PC-3 (cell line): ENCODE measurements around the gene BEST2. TPM values are rescaled to one million over a fixed set of nuclear protein-coding genes. Genes with fewer than 3 reads are reported as not detected.

Experiments
- ATAC-seq: fragments of 200-7000 bp; cut with Tn5 transposase; 2 replicates; pipeline ENCODE4 v1.9.1; 2020; ENCODE audit warnings: mild to moderate bottlenecking, moderate library complexity
- BruUV-seq: library from RNA; stranded (reverse); fragments of 400-500 nt; replicated peaks from 2 replicates; lab custom pipeline; 2021; lab: Mats Ljungman, UMichigan
- CTCF ChIA-PET: fragments of 300-600 bp; sonication (Branson Sonifier 250); formaldehyde crosslinking; loops from one replicate; lab custom pipeline; 2022; ENCODE audit warnings: antibody characterized with exemption; lab: Charles Lee
- POLR2A ChIA-PET: fragments of 300-600 bp; sonication (Branson Sonifier 250); formaldehyde crosslinking; loops from one replicate; lab custom pipeline; 2022; ENCODE audit warnings: antibody characterized with exemption; ENCODE audit not compliant: unreplicated experiment; lab: Charles Lee
- DNase-seq: peaks from one replicate; pipeline ENCODE4 v3.0.0-alpha.2; 2015
- H2AFZ ChIP-seq: fragments of 300-600 bp; sonication (generic); 2 replicates; pipeline ENCODE4 v1.6.0; 2016; ENCODE audit warnings: antibody characterized with exemption, low read length
- H3F3A ChIP-seq: fragments of 300-600 bp; sonication (generic); one replicate; pipeline ENCODE4 v1.6.0; 2017; ENCODE audit warnings: antibody characterized with exemption, low read length, control low read depth, mild to moderate bottlenecking; ENCODE audit not compliant: unreplicated experiment
- H3K27ac ChIP-seq: fragments of 300-600 bp; sonication (generic); 2 replicates; pipeline ENCODE4 v1.5.1; 2016; ENCODE audit warnings: mild to moderate bottlenecking, low read length
- H3K27me3 ChIP-seq: fragments of 300-600 bp; sonication (generic); 2 replicates; pipeline ENCODE4 v1.6.1; 2016; ENCODE audit warnings: low read length, mixed read lengths
- H3K36me3 ChIP-seq: fragments of 300-600 bp; sonication (generic); 2 replicates; pipeline ENCODE4 v1.6.1; 2016; ENCODE audit warnings: low read depth, mixed run types, low read length, mixed read lengths
- H3K4me1 ChIP-seq: fragments of 300-600 bp; sonication (generic); 2 replicates; pipeline ENCODE4 v1.5.1; 2016; ENCODE audit warnings: low read length; ENCODE audit not compliant: insufficient read depth
- H3K4me2 ChIP-seq: fragments of 300-600 bp; sonication (generic); 2 replicates; pipeline ENCODE4 v1.6.0; 2016; ENCODE audit warnings: low read length
- H3K4me3 ChIP-seq: fragments of 300-600 bp; sonication (generic); 2 replicates; pipeline ENCODE4 v1.5.1; 2016; ENCODE audit warnings: mild to moderate bottlenecking, low read length, mixed read lengths
- H3K79me2 ChIP-seq: fragments of 300-600 bp; sonication (generic); 2 replicates; pipeline ENCODE4 v1.6.1; 2017; ENCODE audit warnings: low read length, mixed read lengths
- H3K9ac ChIP-seq: fragments of 300-600 bp; sonication (generic); 2 replicates; pipeline ENCODE4 v1.6.0; 2016; ENCODE audit warnings: mild to moderate bottlenecking, low read length
- H3K9me2 ChIP-seq: fragments of 300-600 bp; sonication (generic); replicated peaks from 2 replicates; pipeline ENCODE4 v1.6.1; 2016; ENCODE audit warnings: mixed run types, low read length, mixed read lengths
- H3K9me3 ChIP-seq: fragments of 300-600 bp; sonication (generic); 2 replicates; pipeline ENCODE4 v1.6.1; 2016; ENCODE audit warnings: low read length, mixed read lengths
- H4K20me1 ChIP-seq: fragments of 300-600 bp; sonication (generic); 2 replicates; pipeline ENCODE4 v1.6.1; 2016; ENCODE audit warnings: low read length, mixed read lengths
- CTCF ChIP-seq: fragments of 300-600 bp; sonication (generic); conservative IDR thresholded peaks from 2 replicates; pipeline ENCODE4 v1.5.1; 2017; ENCODE audit warnings: antibody characterized with exemption, low read depth, mild to moderate bottlenecking, low read length
- EZH2 ChIP-seq: fragments of 300-600 bp; sonication (generic); IDR thresholded peaks from one replicate; pipeline ENCODE4 v1.6.1; 2017; ENCODE audit warnings: antibody characterized with exemption, mild to moderate bottlenecking, low read length; ENCODE audit not compliant: unreplicated experiment
- EZH2phosphoT487 ChIP-seq: fragments of 300-600 bp; sonication (generic); IDR thresholded peaks from 2 replicates; pipeline ENCODE4 v1.6.1; 2018; ENCODE audit warnings: mild to moderate bottlenecking, antibody characterized with exemption, low read length, borderline replicate concordance
- intact Hi-C: fragments of 100-400 bp; cut with micrococcal nuclease; formaldehyde crosslinking; loops from 2 replicates; pipeline ENCODE4 v1.9.0; 2023
- total RNA-seq: library from RNA; depleted of rRNA; stranded (reverse); fragments of >200 nt; gene quantifications from 2 replicates; pipeline ENCODE4 v1.2.3, GENCODE V29; 2014

BEST2 gene
- total RNA-seq, 1 experiment from 2014 or later, result 0.07 TPM

- no peaks in the 10 kb centered on the region for H3K9me3 ChIP-seq
- H4K20me1 ChIP-seq, result no peaks in the 10 kb centered on the region
- no peaks in the 10 kb centered on the region for H3K9me2 ChIP-seq
- intact Hi-C loops, result no loop called here
- DNase-seq, result no peak
- H3K4me3 ChIP-seq, result no peak overlapping the region
- no peaks in the 10 kb centered on the region for H3K4me1 ChIP-seq
- BruUV-seq, result no TSS peak
- H3K9ac ChIP-seq, result no peak overlapping the region
- peaks cover 77% of the 10 kb centered on the region for H3K36me3 ChIP-seq
- H3K27ac ChIP-seq, result no peak overlapping the region
- H3K27me3 ChIP-seq, result no peaks in the 10 kb centered on the region
- H2AFZ ChIP-seq, result no peak overlapping the region
- TF ChIP-seq EZH2 (no peak), CTCF (no peak), EZH2phosphoT487 (no peak)
- no peak overlapping the region for H3K4me2 ChIP-seq
- H3K79me2 ChIP-seq, result no peaks in the 10 kb centered on the region
- POLR2A ChIA-PET, result no interaction called here
- CTCF ChIA-PET, result no interaction called here
- ATAC-seq, result no peak
- no peaks in the 10 kb centered on the region for H3F3A ChIP-seq
Measured at GRCh38 chr19:12705654-12706331, 45.8 kb upstream of the BEST2 start.

- CTCF ChIA-PET, result no interaction called here
Measured at GRCh38 chr19:12706332-12706718, 45.3 kb upstream of the BEST2 start.

More at GRCh38 chr19:12706332-12706718, 45.3 kb upstream of the BEST2 start:
- H3K4me1 ChIP-seq, result no peaks in the 10 kb centered on the region
- no peak overlapping the region for H2AFZ ChIP-seq
- no TSS peak for BruUV-seq
- no peaks in the 10 kb centered on the region for H3K27me3 ChIP-seq
- no peak overlapping the region for H3K27ac ChIP-seq
- H3K79me2 ChIP-seq, result no peaks in the 10 kb centered on the region
- no peak overlapping the region for H3K4me2 ChIP-seq
- H3K9me3 ChIP-seq, result no peaks in the 10 kb centered on the region
- TF ChIP-seq EZH2 (no peak), CTCF (no peak), EZH2phosphoT487 (no peak)
- H3K9ac ChIP-seq, result no peak overlapping the region
- ATAC-seq (no peak), DNase-seq (no peak)
- peaks cover 75% of the 10 kb centered on the region for H3K36me3 ChIP-seq
- H3F3A ChIP-seq, result no peaks in the 10 kb centered on the region
- intact Hi-C loops, result no loop called here
- H4K20me1 ChIP-seq, result no peaks in the 10 kb centered on the region
- H3K4me3 ChIP-seq, result no peak overlapping the region
- POLR2A ChIA-PET, result no interaction called here
- H3K9me2 ChIP-seq, result no peaks in the 10 kb centered on the region
